HUDEP-2 (cell line): ENCODE results near the gene KCNG2.

Experiments
- DNase-seq, 76 experiments: peaks; one replicate each; lab custom pipeline; 2025; ENCODE audit not compliant: unreplicated experiment in 76 of 76; lab: John Stamatoyannopoulos, UW

KCNG2 gene

GRCh38 chr18:79878741-79879378 lies 81.1 kb downstream of the KCNG2 start:
- DNase-seq: no peak

GRCh38 chr18:79879566-79879965 lies 81.8 kb downstream of the KCNG2 start:
- no peak for DNase-seq

- no peak for DNase-seq
Observed at GRCh38 chr18:79881695-79882094, 84.0 kb downstream of the KCNG2 start.

DNA sequence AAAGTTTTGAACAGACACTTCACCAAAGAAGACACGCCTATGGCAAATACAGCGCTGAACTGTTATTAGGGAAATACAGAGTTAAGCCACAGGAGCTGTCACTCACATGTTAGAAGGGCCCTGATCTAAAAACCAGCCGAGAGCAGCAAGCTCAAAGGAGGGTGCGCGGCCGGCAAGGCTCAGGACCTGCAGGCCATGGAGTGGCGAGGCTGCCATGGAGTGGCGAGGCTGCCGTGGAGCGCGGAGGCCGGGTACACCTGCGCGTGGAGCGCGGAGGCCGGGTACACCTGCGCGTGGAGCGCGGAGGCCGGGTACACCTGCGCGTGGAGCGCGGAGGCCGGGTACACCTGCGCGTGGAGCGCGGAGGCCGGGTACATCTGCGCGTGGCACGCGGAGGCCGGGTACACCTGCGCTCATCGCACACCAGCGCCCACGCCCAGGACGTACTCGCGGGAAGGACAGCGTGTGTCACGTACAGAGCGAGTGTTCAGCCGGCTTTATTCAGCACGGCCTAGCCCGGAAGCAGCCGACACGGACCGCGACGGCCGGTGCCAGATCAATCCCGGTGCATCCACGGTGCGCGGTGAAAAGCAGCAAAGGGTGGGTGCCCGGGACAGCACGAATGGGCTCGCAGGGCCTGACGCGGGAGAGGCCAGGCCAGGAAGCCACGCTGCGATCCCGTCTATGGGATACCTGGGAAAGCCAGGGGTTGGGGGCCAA lies 84.9 kb downstream of the KCNG2 start:
- no peak for DNase-seq

DNA sequence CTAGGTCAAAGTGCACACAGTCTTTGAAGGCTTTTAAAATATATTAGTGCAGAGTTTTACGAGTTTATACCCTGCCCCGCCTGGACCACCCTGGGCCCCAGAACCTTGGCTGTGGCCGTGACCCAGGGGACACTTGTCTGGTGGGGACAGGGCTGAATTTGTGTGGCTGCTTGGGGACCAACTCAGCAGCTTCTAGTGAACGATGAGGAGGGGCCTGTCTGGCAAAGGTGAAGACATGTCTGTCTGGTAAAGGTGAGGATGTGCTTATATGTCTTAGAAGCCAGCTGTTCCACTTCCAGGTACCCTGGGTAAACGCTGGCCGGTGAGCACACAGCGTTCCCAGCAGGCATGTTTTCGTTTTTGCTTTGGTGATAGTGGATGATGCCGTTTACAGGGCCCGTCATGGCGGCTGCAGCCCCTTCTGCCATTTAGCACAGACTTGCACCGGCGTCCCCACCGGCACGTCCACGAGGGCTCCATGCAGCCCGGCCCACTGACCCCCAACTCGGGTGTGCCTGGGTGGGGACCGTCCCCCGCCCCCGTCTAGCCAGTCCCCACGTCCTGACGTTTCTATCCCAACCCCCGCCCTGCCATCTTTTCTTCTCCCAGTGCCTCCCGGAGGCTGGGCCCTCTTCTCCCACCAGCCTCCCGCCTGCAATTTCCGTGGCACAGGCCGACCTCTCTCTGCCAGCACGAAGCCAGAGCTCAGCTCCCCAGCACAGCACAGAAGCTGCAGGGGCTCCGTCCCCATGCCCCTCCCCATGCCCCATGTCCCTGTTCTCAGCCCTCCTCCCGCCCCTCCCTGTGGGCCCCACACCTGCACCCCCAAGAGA lies 85.9 kb downstream of the KCNG2 start:
- no peak for DNase-seq

- no peak for DNase-seq
Observed at GRCh38 chr18:79884294-79884962, 86.7 kb downstream of the KCNG2 start.

DNA sequence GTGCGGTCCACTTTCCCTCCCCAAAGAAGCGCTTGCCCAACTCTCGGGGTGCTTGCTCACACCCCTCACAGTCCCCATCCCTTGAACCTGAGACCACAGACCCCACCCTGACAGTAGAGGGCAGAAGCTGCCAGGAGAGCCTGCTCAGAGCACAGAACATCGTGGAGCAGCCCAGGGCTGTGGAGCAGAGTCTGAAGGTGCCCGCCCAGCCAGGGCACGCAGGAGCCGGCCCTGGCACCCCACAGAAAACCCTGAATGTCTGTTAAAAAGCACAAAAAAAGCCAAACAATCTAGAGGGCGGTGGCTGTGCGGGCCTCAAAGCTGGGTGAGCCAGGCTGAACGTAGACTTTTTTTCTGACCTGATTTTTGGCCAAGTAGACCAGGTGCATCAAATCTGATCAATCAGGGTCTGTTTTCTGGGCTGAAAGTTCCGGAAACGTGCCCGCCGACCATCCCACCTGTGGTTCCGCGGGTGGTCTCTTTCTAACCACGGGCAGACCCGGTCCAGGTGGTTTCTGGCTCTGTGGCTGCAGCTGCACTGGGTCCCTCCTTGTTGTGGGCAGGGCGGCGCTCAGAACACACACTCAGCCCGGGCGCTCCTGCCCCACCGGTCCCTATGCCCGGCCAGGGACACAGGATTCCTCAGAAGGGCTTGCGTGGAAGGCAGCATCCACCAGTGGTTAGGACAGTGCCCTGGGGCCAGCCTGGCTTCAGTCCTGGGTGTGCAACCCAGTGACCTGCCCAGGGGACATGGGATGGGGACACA lies 87.4 kb downstream of the KCNG2 start:
- DNase-seq: no peak

DNA sequence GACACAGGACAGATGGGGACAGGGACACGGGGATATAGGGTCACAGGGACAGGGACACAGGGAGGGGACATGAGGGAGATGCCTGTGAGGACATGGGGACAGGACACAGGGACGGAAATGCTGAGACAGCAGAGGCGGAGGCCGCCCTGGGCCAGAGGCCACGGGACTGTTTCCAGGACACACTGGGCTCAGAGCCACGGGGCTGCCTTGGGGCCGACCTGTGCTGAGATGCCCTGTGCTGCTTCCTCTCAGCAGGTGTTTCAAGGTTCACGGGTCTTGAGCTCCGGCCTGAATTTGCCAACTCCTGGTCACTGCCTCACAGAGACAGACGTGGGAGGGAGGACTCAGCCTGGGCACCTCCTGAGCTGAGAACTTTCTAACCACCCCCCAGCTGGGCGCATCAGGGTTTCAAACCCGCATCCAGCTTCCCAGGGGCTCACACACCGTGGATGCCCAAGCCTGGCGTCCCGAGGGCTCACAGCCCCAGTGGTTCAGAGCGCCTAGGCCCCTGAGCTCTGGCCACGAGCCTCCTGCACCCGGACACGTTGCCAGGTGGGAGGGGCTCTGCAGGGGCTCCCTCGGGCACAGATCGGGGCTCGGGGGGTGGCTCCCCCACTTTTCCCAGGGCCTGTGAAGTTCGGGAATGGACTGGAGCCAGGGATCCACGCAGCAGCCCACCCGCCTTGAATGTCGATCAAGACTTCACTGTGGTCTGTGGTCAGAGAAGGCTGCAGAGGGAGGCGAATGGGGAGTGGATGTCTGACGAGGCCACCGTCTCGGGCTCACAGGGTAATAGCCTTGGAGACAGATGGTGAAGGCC lies 89.7 kb downstream of the KCNG2 start:
- DNase-seq: no peak

- no peak for DNase-seq
Observed at GRCh38 chr18:79888016-79888415, 90.3 kb downstream of the KCNG2 start.

DNA sequence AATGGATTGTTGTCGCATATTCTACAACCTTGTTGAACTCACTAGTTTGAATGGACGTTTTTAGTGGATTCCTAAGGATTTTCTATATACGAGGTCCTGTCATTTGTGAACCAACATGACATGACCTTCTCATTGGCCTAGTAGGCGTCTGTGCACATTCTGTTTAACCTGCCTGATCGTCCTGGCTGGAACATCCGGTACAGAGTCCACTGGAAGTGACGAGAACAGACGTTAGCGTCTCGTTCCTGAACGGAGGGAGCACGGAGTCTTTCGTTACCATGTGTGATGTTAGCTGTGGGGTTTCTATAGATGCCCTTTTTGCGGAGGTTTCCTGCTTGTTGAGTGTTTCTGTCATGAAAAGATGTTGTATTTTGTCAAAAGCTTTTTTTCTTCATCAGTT lies 91.8 kb downstream of the KCNG2 start:
- DNase-seq: no peak

GRCh38 chr18:79890674-79891073 lies 92.9 kb downstream of the KCNG2 start:
- DNase-seq: no peak

- no peak for DNase-seq
Observed at GRCh38 chr18:79896738-79897137, 99.0 kb downstream of the KCNG2 start.

- no peak for DNase-seq
Observed at GRCh38 chr18:79897940-79898625, 100.3 kb downstream of the KCNG2 start.

- no peak for DNase-seq
Observed at GRCh38 chr18:79898952-79899608, 101.3 kb downstream of the KCNG2 start.

- no peak for DNase-seq
Observed at GRCh38 chr18:79899609-79900445, 102.1 kb downstream of the KCNG2 start.

DNA sequence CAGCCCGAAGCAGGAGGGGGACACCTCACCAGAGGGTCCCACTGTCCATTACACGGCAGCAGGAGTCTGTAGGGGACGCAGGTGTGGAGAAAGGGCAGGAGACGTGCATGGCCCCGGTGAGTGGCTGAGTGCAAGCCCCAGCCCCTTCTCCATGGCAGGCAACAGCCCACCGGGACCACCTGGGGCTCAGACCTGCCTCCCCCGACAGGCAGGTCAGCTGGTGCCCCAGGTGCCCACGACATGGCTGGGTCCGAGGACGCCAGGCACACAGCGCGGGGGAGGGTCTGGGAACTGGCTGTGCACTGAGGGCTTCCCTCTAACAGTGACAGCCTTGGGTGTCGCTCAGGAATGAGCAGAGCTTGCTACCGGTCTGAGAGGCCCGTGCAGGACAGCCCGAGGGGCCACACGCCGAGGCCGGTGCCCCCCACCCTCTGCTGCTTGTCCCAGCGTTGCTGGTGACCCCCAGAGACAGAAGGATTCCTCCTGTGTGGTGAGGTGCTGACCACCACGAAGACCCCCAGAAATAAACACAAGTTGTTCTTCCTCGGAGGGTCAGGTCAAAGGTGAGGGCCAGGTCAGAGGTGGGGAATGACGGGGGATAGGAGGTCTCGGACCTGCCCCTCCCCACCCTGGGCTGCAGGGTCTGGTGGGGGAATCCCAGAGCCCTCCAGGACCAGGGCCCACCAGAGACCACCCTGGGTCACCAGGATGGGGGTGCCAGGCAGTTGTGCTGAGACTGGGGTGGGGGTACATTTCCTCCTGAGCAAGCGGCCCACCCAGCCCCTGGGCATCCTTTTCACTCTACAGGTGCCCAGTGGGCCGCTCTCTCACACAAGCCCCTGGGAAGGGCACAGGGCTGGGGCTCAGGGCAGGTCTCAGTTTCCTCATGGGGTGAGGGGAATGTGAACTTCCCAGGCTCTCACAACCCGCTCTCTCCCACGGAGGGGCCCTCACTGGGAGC lies 103.2 kb downstream of the KCNG2 start:
- no peak for DNase-seq
